ENCODE data around the gene MRPL55.
A peak's percentile ranks its signal among the peaks of the same experiment; 100 is the strongest.

The MRPL55 gene

GRCh38 chr1:228147768-228148167 is 38.7 kb upstream of the MRPL55 start:
- no peak for DNase-seq (ENCODE audit: low read depth)

DNA sequence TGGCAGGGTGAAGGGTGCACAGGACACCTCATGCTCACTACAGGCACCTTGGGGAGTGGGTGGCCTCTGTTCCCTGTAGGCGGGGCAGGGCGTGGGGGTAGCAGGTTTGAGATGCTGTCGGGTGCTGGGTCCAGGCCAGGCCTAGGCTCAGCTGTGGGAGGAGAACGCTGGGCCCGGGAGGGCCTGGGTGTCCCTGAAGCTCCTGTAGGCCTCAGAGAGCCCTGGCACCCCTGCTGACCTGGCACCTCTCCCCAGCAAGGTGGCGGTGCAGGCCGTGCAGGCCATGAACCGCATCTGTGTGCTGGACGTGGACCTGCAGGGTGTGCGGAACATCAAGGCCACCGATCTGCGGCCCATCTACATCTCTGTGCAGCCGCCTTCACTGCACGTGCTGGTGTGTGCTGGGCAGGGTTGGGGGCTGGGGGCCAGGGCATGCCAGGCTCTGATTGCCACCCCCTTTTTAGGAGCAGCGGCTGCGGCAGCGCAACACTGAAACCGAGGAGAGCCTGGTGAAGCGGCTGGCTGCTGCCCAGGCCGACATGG is 38.1 kb upstream of the MRPL55 start:
- DNase-seq (ENCODE audit: low read depth): no peak

DNA sequence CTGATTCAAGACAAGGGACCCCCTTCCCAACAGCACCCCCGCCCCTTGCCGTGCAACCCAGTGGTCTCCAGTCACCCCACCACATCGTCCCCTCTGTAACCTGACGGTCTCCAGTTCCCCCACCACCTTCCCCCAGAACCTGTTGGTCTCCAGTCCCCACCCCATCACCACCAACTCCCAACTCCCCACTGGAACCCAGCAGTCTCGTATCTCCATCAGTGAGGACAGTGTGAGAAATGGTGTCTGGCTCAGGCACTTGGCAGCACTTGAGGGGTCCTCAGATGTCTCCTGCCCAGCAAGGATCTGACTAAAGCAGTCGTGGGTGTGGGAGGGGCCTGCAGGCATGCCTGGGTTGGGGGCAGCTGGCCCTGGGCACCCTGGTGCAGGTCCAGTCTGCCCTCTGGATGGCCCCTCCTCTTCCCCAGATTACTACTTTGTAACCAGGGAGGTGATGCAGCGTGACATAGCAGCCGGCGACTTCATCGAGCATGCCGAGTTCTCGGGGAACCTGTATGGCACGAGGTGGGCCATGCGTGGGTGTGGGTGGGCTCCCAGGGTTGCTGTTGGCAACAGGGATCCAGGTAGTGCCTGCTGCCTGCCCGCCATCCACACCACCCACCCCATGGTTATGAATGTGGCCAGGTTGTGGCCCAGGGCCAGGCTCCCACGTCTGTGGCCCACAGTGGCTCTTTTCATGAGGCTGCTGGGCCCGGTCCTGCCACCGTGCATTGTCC is 37.5 kb upstream of the MRPL55 start:
- DNase-seq (ENCODE audit: low read depth): no peak

GRCh38 chr1:228145463-228146416 is 36.6 kb upstream of the MRPL55 start:
- no peak for DNase-seq (ENCODE audit: low read depth)

- no peak for DNase-seq (ENCODE audit: low read depth)
These were observed 35.9 kb upstream of the MRPL55 start for GRCh38 chr1:228144993-228145343.

DNA sequence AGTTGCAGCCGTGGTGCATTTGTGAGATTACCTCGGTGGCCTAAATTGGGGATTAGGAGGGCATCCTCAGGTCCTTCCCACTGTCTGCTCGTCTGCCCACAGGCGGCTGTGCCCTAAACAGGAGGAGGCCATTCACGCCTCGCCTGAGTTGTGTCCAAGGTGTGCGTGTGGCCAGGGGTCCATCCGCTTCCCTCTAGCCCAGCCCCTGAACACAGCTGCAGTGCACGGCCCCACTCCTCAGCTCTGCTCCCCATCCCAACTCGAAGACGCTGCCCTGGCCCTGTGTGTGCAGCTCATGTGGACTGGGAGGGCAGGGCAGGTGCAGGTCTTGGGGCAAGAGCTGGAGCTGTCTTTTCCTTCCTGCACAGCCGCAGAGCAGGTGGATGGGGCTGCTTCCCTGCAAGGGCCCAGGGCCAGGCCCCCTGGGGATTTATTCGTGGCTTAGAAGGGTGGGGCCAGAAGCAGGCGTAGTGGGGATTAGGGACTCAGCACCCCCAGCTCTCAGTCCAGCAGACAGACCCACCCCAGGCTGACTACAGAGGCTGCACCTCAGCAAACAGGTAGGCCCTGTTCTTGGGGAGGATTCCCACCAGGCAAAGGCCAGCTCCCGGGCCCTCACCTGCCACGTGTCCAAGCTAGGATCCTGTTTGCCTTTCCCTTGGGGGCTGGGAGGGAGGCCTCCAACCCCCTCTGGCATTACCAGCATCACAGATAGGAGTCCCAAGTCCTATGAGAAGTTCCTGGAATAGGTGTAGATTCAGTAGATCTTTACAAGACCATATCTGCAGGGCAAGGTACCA is 35.3 kb upstream of the MRPL55 start:
- DNase-seq (ENCODE audit: low read depth): no peak

- DNase-seq (ENCODE audit: low read depth): no peak
These were observed 34.5 kb upstream of the MRPL55 start for GRCh38 chr1:228143480-228144192.

GRCh38 chr1:228142701-228143136 is 33.6 kb upstream of the MRPL55 start:
- DNase-seq (ENCODE audit: low read depth): no peak

- no peak for DNase-seq (ENCODE audit: low read depth)
These were observed 33.1 kb upstream of the MRPL55 start for GRCh38 chr1:228142155-228142691.

- no peak for DNase-seq (ENCODE audit: low read depth)
These were observed 32.3 kb upstream of the MRPL55 start for GRCh38 chr1:228141226-228142044.

GRCh38 chr1:228140724-228141225 is 31.7 kb upstream of the MRPL55 start:
- DNase-seq (ENCODE audit: low read depth): no peak

- DNase-seq (ENCODE audit: low read depth): peak; percentile 100
These were observed 31.0 kb upstream of the MRPL55 start, which contains the start of gene GUK1 for GRCh38 chr1:228139931-228140723. Gene GUK1, plus strand, starts transcription at chr1:228140279. Its CDS starts 24 bp downstream, at chr1:228140303.

GRCh38 chr1:228139406-228139930 is 30.4 kb upstream of the MRPL55 start:
- DNase-seq (ENCODE audit: low read depth): no peak

DNA sequence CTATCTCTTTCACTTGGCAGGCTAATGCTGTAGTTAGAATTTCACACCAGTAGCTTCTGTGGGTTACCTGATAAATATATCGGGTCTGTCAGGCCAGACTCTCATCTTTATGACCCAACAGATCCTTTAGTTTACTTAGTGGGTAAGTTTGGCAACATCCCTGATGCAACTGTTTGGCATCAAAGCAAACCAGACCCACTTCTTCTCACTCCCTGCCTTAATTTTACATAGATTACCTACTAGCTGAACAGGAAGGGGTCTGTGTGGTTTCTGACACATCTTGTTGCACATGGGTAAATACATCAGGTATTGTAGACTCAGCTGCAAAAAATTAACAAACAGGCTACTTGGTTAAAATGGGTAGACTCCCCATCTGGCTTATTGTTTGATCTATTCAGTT is 27.8 kb upstream of the MRPL55 start:
- DNase-seq (ENCODE audit: low read depth): no peak

DNA sequence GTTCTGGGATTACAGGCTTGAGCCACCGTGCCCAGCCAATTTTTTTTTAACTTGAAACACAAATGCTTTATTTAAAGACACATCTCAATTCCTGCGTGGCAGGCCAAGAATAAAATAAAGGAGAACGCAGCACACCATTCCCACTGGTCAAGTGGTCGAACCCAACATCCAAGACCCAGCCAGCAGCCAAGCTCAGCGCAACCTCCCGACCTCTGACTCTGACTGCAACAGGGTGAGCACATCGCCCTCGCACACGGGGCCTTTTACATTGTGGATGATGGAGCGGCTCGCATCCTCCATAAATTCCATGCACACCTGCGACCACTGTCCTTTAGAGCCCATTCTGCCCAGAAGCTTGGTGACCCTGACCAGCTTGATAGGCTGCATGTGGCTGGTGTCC is 25.5 kb upstream of the MRPL55 start:
- no peak for DNase-seq (ENCODE audit: low read depth)

GRCh38 chr1:228131766-228132165 is 22.7 kb upstream of the MRPL55 start:
- no peak for DNase-seq (ENCODE audit: low read depth)

- DNase-seq (ENCODE audit: low read depth): no peak
These were observed 16.1 kb upstream of the MRPL55 start for GRCh38 chr1:228125185-228125584.

- no peak for DNase-seq (ENCODE audit: low read depth)
These were observed 14.4 kb upstream of the MRPL55 start for GRCh38 chr1:228123505-228123904.

GRCh38 chr1:228122921-228123441 is 13.9 kb upstream of the MRPL55 start:
- DNase-seq (ENCODE audit: low read depth): no peak
